EH (cell line): ENCODE measurements around the gene FAM3D.
"Not testable (repeated sequence)": the region's sequence is repeated elsewhere in the genome, so short reads cannot be mapped to it uniquely, and the experiment has no call there.

Source experiments
- DNase-seq: peaks from one replicate; pipeline ENCODE4 v3.0.0-alpha.2; 2015; ENCODE audit warnings: low read depth

The FAM3D gene

DNA sequence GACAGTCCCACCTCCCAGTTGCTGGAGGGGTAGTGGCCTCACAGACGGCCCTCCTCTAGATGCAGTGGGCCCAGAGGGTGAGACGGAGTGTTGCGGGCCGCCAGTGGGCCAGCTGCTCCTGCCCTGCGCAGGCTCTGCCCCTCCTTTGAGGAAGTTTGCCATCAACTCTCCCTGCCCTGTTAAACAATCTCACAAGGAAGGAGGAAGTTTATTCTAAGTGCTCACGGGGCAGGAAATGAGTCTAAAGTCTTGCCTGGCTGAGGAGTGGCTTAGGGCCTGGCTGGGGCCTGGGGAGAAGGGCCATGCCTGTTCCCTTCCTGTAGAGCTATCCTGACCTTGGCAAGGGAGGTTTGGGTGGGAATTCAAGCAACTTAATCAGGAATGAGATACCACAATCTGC lies at the start of gene FAM3D:
TSS of gene FAM3D (minus strand) at position 92 of the 400 bp plus-strand sequence. CDS start 11,211 bp downstream, outside the sequence.
- no peak for DNase-seq

DNA sequence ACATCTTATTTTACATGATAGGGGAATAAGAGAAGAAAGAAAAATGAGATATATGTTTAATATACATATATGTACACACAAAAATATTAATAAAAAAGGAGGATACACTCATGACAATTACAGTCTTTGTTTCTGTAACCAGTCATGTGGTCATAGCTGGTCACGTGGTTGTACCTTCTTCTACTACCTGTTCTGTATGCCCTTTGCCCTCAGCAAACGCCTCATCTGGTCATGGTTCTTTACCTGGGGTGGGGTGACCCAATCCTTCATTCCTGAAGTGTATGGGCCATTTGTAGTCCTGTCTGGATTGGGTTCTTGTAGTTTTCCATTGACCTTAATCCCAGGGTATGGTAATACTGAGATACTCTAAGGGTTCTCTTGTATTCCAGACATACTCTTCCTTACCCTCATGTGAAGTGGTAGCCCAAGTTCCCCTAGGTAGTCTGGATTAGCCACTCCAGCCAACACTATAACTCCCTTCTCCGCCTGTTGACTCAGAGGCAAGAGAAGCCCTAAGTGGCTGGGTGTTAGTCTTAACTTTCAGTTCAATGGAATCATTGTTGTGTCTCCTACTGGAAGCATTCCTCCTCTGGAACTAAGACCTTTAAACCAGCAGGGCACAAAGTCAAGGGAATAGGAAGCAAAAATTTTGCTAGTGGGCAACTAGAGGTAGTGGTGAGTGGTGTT lies 47.3 kb upstream of the FAM3D start:
- DNase-seq: no peak

DNA sequence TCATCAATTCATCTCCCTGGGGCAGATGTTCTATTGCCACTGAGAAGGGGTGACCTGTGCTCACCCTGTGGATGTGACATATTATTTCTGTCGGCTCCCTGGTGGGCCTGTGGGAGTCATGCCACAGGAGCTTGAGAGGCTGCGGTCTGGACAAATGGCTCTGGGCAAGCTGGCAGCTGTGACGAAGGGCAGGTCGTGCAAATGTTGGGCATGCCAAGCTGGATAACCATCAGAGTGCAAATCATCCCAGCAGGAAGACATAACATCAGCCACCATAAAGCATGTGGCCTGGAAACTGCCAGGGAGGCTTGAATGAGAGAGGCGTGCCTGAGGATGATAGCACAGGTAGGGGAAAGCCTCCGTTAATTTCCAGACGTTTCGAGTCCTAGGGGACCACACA lies 45.3 kb upstream of the FAM3D start:
- DNase-seq: no peak

- not testable (repeated sequence) for DNase-seq
Observed at GRCh38 chr3:58708983-58709382, 42.4 kb upstream of the FAM3D start.

GRCh38 chr3:58708116-58708791 lies 41.7 kb upstream of the FAM3D start:
- no peak for DNase-seq

DNA sequence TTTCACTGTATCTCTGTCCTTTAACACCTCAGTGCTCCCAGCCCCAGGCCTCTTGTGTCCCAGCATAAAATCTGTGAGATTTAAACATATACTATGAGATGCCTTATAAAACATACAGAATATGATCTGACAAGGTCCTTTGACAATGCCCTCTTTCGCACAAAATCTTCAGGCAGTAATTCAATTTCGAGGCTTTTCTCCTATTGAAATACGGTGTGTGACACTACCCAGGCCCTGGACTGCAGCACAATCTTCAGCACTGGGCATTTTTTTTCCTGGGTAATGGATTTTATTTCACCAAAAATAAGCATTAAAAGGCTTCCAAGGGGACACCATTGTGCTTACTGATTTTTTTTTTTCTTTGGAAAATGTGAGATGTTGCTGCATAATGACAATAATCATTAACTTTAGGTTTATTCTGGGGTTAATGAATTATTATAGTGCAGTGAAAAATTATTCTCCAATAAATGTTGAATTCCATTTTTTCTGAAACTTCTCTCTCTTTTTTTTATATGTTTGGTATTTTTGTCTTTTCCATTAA lies 40.9 kb upstream of the FAM3D start:
- DNase-seq: no peak

GRCh38 chr3:58706395-58707167 lies 40.0 kb upstream of the FAM3D start:
- no peak for DNase-seq

GRCh38 chr3:58704745-58705144 lies 38.2 kb upstream of the FAM3D start:
- no peak for DNase-seq

DNA sequence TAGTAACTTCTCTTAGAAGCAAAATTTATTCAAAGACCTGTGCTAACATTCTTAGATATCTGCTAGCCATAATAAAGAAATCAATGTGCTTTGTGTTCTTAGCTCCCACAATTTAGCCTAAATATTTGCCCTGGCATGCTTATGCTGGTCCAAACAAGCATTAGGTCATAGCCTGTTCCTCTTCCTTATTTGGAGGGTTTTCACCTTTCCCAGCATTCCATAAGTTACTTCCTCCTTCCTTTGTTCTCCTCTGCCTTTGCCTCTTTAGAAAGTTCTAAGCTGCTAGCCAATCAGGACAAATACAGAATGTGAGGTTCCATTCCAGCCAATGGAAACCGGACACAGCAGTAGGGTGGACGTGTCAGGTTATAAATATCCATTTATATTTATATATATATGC lies 37.7 kb upstream of the FAM3D start:
- DNase-seq: not testable (repeated sequence)

- no peak for DNase-seq
Observed at GRCh38 chr3:58698246-58698645, 31.7 kb upstream of the FAM3D start.

GRCh38 chr3:58697561-58697960 lies 31.0 kb upstream of the FAM3D start:
- no peak for DNase-seq

- not testable (repeated sequence) for DNase-seq
Observed at GRCh38 chr3:58696813-58697212, 30.2 kb upstream of the FAM3D start.

GRCh38 chr3:58696093-58696492 lies 29.5 kb upstream of the FAM3D start:
- DNase-seq: no peak

GRCh38 chr3:58695284-58695683 lies 28.7 kb upstream of the FAM3D start:
- DNase-seq: not testable (repeated sequence)

DNA sequence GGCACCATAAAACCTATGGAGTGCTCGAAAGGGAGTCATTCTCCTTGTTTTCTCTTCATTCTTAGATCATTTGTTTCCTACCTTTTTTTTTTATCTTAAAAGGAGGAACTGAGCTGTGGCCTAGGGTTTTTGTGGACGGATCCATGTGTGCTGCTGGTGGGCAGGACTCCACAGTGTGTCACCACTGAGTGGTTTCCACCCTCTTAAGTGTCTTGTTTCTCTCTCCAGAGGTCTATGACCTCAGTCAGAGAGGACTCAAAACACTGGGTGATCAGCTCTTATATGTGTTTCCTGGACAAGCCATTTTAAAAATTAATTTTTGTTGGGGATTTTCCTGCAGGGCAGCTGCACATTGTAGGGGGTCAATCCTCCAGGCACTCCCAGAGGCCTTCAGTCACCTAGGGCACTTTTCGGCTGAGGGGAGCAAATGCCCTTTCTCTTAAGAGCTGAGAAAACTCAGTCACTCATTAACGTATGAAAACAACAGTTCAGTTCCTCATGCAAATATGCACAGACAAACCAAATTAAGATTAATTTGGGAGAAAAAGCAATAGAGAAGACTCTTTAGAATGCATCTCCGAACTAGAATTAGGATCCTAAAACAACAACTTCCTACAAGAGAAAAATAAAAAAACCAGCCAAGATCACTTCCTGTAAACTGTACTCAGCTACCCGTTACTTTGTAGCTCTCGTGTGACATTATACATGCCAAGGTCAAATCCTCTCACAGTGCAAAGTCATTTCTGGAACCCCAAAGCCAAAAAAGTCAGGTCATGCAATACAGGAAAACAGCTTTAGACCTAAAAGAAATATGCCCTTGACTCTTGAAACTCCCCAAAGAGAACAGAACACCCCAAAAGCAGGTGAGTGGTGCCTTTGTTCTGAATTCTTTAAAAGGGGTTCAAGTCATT lies 27.6 kb upstream of the FAM3D start:
- DNase-seq: no peak

DNA sequence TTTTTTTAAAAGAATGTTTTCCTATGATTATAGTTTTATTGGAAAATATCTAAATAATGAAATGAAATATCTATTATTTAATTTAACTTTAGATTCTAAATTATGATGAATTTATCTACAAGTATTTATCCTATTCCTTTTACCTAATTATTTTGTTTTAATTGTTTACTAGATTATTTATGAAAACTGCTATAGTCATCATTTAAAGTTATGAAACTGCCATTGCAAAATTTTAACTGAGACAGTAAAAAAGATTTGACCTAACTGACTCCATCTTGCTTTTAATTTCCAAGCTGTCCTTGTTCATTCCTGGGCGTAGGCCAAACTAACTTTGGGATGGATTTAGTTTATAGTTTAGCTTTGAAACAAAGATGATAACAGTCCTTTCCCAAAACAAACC lies 25.9 kb upstream of the FAM3D start:
- no peak for DNase-seq

DNA sequence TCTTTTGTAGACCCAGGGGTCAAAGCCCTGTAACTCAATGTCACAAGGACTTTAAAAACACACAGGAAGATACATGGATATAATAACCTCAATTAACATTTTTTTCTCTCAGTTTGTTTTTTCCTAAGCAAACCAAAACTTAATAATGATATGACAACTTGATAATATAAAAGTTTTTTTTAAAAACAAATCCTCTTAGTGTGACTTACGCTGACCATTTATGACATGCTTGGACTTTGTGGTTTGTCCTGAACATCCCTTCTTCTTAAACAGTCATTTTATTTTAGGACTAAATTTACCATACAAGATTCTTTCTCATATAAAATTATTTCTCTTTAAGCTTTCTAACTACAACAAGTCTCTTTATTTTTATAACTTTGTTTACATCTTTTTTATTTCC lies 25.4 kb upstream of the FAM3D start:
- peak; percentile 3 for DNase-seq

DNA sequence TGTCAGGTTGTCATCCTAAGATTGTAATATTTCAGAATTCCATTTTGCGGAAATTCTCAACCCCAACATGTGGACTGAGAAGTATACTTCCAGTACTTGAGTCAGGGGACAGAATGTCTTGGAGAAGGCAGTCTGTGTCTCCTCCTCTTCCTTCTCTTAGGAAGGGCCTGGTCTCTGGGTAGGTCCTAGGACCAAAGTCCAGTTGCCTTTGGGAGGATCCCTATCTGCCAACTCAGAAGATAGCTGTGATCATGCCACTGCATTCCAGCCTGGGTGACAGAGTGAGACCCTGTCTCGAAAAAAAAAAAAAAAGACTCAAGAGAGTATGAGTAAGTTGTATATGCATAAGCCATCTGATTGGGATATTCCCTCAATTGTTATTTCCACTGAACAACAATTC lies 23.9 kb upstream of the FAM3D start:
- DNase-seq: no peak

- no peak for DNase-seq
Observed at GRCh38 chr3:58688574-58688973, 22.0 kb upstream of the FAM3D start.

GRCh38 chr3:58686847-58687246 lies 20.3 kb upstream of the FAM3D start:
- no peak for DNase-seq

DNA sequence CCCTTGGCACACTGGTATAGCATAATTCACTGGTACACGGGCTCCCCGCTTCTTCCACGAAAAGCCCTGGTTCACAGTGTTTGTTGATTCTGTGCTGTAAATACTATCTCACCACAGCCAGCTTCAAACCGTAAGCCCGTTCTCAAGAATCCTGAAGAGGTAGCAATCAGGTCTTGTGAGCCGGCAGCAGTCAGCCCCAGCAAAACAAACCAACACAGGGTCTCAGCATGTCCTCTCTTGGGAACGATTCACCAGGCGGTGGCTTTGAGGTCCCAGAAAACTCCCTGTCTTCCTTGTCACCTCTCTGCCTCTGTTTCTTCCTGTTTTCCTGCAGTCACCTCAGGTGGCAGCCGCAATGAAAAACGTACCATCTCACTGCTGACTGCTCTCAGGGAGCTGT lies 19.1 kb upstream of the FAM3D start:
- no peak for DNase-seq

- DNase-seq: peak; percentile 67
Observed at GRCh38 chr3:58683466-58683865, 16.9 kb upstream of the FAM3D start.
